ENCODE measurements around the gene MMS22L.

Gene MMS22L

GRCh38 chr6:97141756-97142155 lies 141.3 kb downstream of the MMS22L start:
- no peak for DNase-seq

GRCh38 chr6:97138581-97138980 lies 144.4 kb downstream of the MMS22L start:
- no peak for DNase-seq

- DNase-seq: no peak
These were observed 146.2 kb downstream of the MMS22L start for GRCh38 chr6:97136626-97137358.

GRCh38 chr6:97133067-97133466 lies 149.9 kb downstream of the MMS22L start:
- DNase-seq: no peak

GRCh38 chr6:97129106-97129505 lies 153.9 kb downstream of the MMS22L start:
- no peak for DNase-seq

- no peak for DNase-seq
These were observed 154.5 kb downstream of the MMS22L start for GRCh38 chr6:97128507-97128906.

- DNase-seq: no peak
These were observed 159.4 kb downstream of the MMS22L start for GRCh38 chr6:97123652-97124051.

GRCh38 chr6:97123112-97123511 lies 159.9 kb downstream of the MMS22L start:
- DNase-seq: no peak

- DNase-seq: no peak
These were observed 162.5 kb downstream of the MMS22L start for GRCh38 chr6:97120511-97120910.

- DNase-seq: no peak
These were observed 168.4 kb downstream of the MMS22L start for GRCh38 chr6:97114645-97115044.

GRCh38 chr6:97113170-97113569 lies 169.8 kb downstream of the MMS22L start:
- no peak for DNase-seq

- DNase-seq: no peak
These were observed 171.8 kb downstream of the MMS22L start for GRCh38 chr6:97111243-97111642.

- no peak for DNase-seq
These were observed 172.4 kb downstream of the MMS22L start for GRCh38 chr6:97110626-97111025.

- no peak for DNase-seq
These were observed 172.9 kb downstream of the MMS22L start for GRCh38 chr6:97110149-97110548.

GRCh38 chr6:97109444-97109843 lies 173.6 kb downstream of the MMS22L start:
- no peak for DNase-seq

GRCh38 chr6:97102145-97102790 lies 180.7 kb downstream of the MMS22L start:
- no peak for DNase-seq

GRCh38 chr6:97100696-97101095 lies 182.3 kb downstream of the MMS22L start:
- DNase-seq: no peak

GRCh38 chr6:97097068-97098047 lies 185.7 kb downstream of the MMS22L start:
- DNase-seq: no peak

- no peak for DNase-seq
These were observed 187.6 kb downstream of the MMS22L start for GRCh38 chr6:97095311-97095850.

GRCh38 chr6:97094376-97094775 lies 188.6 kb downstream of the MMS22L start:
- no peak for DNase-seq

GRCh38 chr6:97092673-97093305 lies 190.2 kb downstream of the MMS22L start:
- no peak for DNase-seq
